ENCODE data around the gene PHACTR1. TPM values are rescaled to one million over a fixed set of nuclear protein-coding genes. Genes with fewer than 3 reads are reported as not detected.

Gene PHACTR1
- total and polyA plus RNA-seq, 7 donors = 0.60 to 7.5 (median 3.7) TPM

GRCh38 chr6:13299403-13299821 is 582.8 kb downstream of the PHACTR1 start:
- H3K36me3 ChIP-seq = peaks cover under 1 to 51% (median 3%) of the 10 kb centered on the region in 4 donors
- TF ChIP-seq POLR2A (IDR thresholded peaks at IDR 0.05) (no peak), POLR2AphosphoS5 (IDR thresholded peaks at IDR 0.05) (no peak), EP300 (IDR thresholded peaks at IDR 0.05) (no peak), CTCF (IDR thresholded peaks at IDR 0.05) (no peak)
- WGBS, 2 donors = 77 to 94% methylated on average over 11 of the region's 11 CpGs
- H3K27me3 ChIP-seq = no peaks in the 10 kb centered on the region
- intact Hi-C loops (cut with DNase I) = no loop called here
- DNase-seq = no peak
- no peak overlapping the region for H3K27ac ChIP-seq
- H3K4me3 ChIP-seq = no peak overlapping the region
- H3K9me3 ChIP-seq = no peaks in the 10 kb centered on the region
- peaks cover 0 to 24% (median 19%) of the 10 kb centered on the region in 4 donors for H3K4me1 ChIP-seq

GRCh38 chr6:13299918-13300317 is 583.4 kb downstream of the PHACTR1 start:
- H3K9me3 ChIP-seq = no peaks in the 10 kb centered on the region
- no peaks in the 10 kb centered on the region for H3K27me3 ChIP-seq
- H3K4me1 ChIP-seq = peaks cover 0 to 26% (median 21%) of the 10 kb centered on the region in 4 donors
- no peak for TF ChIP-seq CTCF (IDR thresholded peaks at IDR 0.05)
- H3K36me3 ChIP-seq = peaks cover 0 to 51% (median 0%) of the 10 kb centered on the region in 4 donors
- DNase-seq = no peak
- H3K27ac ChIP-seq = no peak overlapping the region
- no peak overlapping the region for H3K4me3 ChIP-seq
- intact Hi-C loops (cut with DNase I) = no loop called here
- WGBS, 2 donors = 73 to 88% methylated on average over 6 of the region's 6 CpGs

GRCh38 chr6:13300643-13301590 is 584.4 kb downstream of the PHACTR1 start:
- Histone ChIP-seq H3K4me1 (peaks cover 0 to 26% (median 21%) of the 10 kb centered on the region in 4 donors), H3K27ac (no peak overlapping the region), H3K36me3 (peaks cover 0 to 47% (median 0%) of the 10 kb centered on the region in 4 donors), H3K27me3 (no peaks in the 10 kb centered on the region), H3K4me3 (no peak overlapping the region), H3K9me3 (no peaks in the 10 kb centered on the region)
- WGBS, 2 donors = 73 to 88% methylated on average over 9 of the region's 9 CpGs
- intact Hi-C loops (cut with DNase I) = no loop called here
- TF ChIP-seq CTCF (IDR thresholded peaks at IDR 0.05) (no peak), POLR2A (IDR thresholded peaks at IDR 0.05) (no peak), EP300 (IDR thresholded peaks at IDR 0.05) (no peak), POLR2AphosphoS5 (IDR thresholded peaks at IDR 0.05) (no peak)
- no peak for DNase-seq

GRCh38 chr6:13302291-13302690 is 585.7 kb downstream of the PHACTR1 start:
- TF ChIP-seq POLR2A (IDR thresholded peaks at IDR 0.05) (no peak), POLR2AphosphoS5 (IDR thresholded peaks at IDR 0.05) (no peak), CTCF (IDR thresholded peaks at IDR 0.05) (no peak), EP300 (IDR thresholded peaks at IDR 0.05) (no peak)
- no peaks in the 10 kb centered on the region for H3K9me3 ChIP-seq
- intact Hi-C loops (cut with DNase I) = no loop called here
- H3K27ac ChIP-seq = peak overlapping the region; percentile 3 to 57 (median 44)
- H3K36me3 ChIP-seq = peaks cover 0 to 52% (median 0%) of the 10 kb centered on the region in 4 donors
- no peaks in the 10 kb centered on the region for H3K27me3 ChIP-seq
- no peak for DNase-seq
- H3K4me1 ChIP-seq = peaks cover 0 to 26% (median 21%) of the 10 kb centered on the region in 4 donors
- WGBS, 2 donors = 66 to 88% methylated on average over 7 of the region's 7 CpGs
- no peak overlapping the region for H3K4me3 ChIP-seq
